ENCODE data around the gene CMTM4. TPM values are rescaled to one million over a fixed set of nuclear protein-coding genes. Genes with fewer than 3 reads are reported as not detected.
"Not testable (repeated sequence)": the region's sequence is repeated elsewhere in the genome, so short reads cannot be mapped to it uniquely, and the experiment has no call there.

The CMTM4 gene
- total RNA-seq, 6 experiments from 2014 or later = 5.1 to 14.8 (median 8.0) TPM

- Histone ChIP-seq H3K27ac (no peak overlapping the region), H3K9me3 (no peaks in the 10 kb centered on the region), H3K27me3 (no peaks in the 10 kb centered on the region), H3K4me3 (no peak overlapping the region), H3K4me1 (peaks cover 0 to 19% (median 6%) of the 10 kb centered on the region in 4 donors), H3K36me3 (no peaks in the 10 kb centered on the region)
- no peak for TF ChIP-seq POLR2A (IDR thresholded peaks at IDR 0.05)
- TF ChIP-seq, protein P1, sequence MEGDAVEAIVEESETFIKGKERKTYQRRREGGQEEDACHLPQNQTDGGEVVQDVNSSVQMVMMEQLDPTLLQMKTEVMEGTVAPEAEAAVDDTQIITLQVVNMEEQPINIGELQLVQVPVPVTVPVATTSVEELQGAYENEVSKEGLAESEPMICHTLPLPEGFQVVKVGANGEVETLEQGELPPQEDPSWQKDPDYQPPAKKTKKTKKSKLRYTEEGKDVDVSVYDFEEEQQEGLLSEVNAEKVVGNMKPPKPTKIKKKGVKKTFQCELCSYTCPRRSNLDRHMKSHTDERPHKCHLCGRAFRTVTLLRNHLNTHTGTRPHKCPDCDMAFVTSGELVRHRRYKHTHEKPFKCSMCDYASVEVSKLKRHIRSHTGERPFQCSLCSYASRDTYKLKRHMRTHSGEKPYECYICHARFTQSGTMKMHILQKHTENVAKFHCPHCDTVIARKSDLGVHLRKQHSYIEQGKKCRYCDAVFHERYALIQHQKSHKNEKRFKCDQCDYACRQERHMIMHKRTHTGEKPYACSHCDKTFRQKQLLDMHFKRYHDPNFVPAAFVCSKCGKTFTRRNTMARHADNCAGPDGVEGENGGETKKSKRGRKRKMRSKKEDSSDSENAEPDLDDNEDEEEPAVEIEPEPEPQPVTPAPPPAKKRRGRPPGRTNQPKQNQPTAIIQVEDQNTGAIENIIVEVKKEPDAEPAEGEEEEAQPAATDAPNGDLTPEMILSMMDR (IDR thresholded peaks at IDR 0.05) = no peak
- no peak for DNase-seq
- 83% methylated on average over 6 of the region's 14 CpGs for WGBS (ENCODE audit: insufficient coverage, low coverage, low lambda C conversion rate, missing lambda C conversion rate)
- intact Hi-C loops (cut with DNase I) = no loop called here
- no peak for ATAC-seq
Measured at GRCh38 chr16:66612422-66612821, 84.1 kb downstream of the CMTM4 start.

- ATAC-seq, DNase-seq: not testable (repeated sequence)
Measured at GRCh38 chr16:66611911-66612310, 84.6 kb downstream of the CMTM4 start.

GRCh38 chr16:66610111-66610820 is 86.3 kb downstream of the CMTM4 start:
- no peaks in the 10 kb centered on the region for H3K27me3 ChIP-seq
- intact Hi-C loops (cut with DNase I) = no loop called here
- no peaks in the 10 kb centered on the region for H3K9me3 ChIP-seq
- H3K27ac ChIP-seq = no peak overlapping the region
- no peak for ATAC-seq
- H3K36me3 ChIP-seq = no peaks in the 10 kb centered on the region
- H3K4me3 ChIP-seq = no peak overlapping the region
- TF ChIP-seq, protein P1 (IDR thresholded peaks at IDR 0.05) = no peak
- no peak for TF ChIP-seq POLR2A (IDR thresholded peaks at IDR 0.05)
- WGBS (ENCODE audit: insufficient coverage, low coverage, low lambda C conversion rate, missing lambda C conversion rate) = 100% methylated on average over 2 of the region's 14 CpGs
- H3K4me1 ChIP-seq = peaks cover 0 to 4% (median 2%) of the 10 kb centered on the region in 4 donors
- no peak for DNase-seq

More at GRCh38 chr16:66611911-66612310, 84.6 kb downstream of the CMTM4 start:
- H3K4me3 ChIP-seq; intact Hi-C loops (cut with DNase I); H3K27me3 ChIP-seq; H3K36me3 ChIP-seq; H3K9me3 ChIP-seq; H3K27ac ChIP-seq: not testable (repeated sequence)
- peaks cover 0 to 14% (median 6%) of the 10 kb centered on the region in 4 donors for H3K4me1 ChIP-seq
- WGBS (ENCODE audit: insufficient coverage, low coverage, low lambda C conversion rate, missing lambda C conversion rate) = 92% methylated on average over 2 of the region's 8 CpGs

GRCh38 chr16:66609139-66609510 is 87.4 kb downstream of the CMTM4 start:
- Histone ChIP-seq H3K4me1 (peaks cover 0 to 4% (median 2%) of the 10 kb centered on the region in 4 donors), H3K27me3 (no peaks in the 10 kb centered on the region), H3K27ac (no peak overlapping the region), H3K9me3 (no peaks in the 10 kb centered on the region), H3K36me3 (no peaks in the 10 kb centered on the region), H3K4me3 (no peak overlapping the region)
- intact Hi-C loops (cut with DNase I) = loop anchor here (5.0 to 10.0 kb wide), 3 partner anchors 134 to 202 kb away; partner anchors contain the start of gene BEAN1 (in 1 of the 2)
- DNase-seq (no peak), ATAC-seq (no peak)
- TF ChIP-seq, protein P1 (IDR thresholded peaks at IDR 0.05) = no peak
- WGBS (ENCODE audit: insufficient coverage, low coverage, low lambda C conversion rate, missing lambda C conversion rate) = no CpG with 5 or more reads among the region's 12 CpGs
